Duodenal mucosa (tissue), 2 donors: ENCODE results near the gene RPL29.
"Not testable (repeated sequence)": the region's sequence is repeated elsewhere in the genome, so short reads cannot be mapped to it uniquely, and the experiment has no call there.

Source experiments
- H3K27ac ChIP-seq: one replicate; pipeline ENCODE4 v1.7.0; 2013; ENCODE audit warnings: low read depth, low read length
- H3K27me3 ChIP-seq, 2 donors: one replicate each; pipeline ENCODE4 v1.7.0; 2013; ENCODE audit warnings: low read length in 2 of 2, control low read depth in 1 of 2; ENCODE audit not compliant: insufficient read depth in 2 of 2, control insufficient read depth in 1 of 2
- H3K36me3 ChIP-seq, 2 donors: one replicate each; pipeline ENCODE4 v1.7.0; 2013; ENCODE audit warnings: low read length in 2 of 2, control low read depth in 1 of 2; ENCODE audit not compliant: insufficient read depth in 2 of 2, control insufficient read depth in 1 of 2
- H3K4me1 ChIP-seq, 2 donors: one replicate each; pipeline ENCODE4 v1.7.0; 2013; ENCODE audit warnings: low read length in 2 of 2, control low read depth in 1 of 2; ENCODE audit not compliant: insufficient read depth in 2 of 2, control insufficient read depth in 1 of 2
- H3K4me3 ChIP-seq, 2 donors: one replicate each; pipeline ENCODE4 v1.7.0; 2013; ENCODE audit warnings: low read length in 2 of 2, low read depth in 1 of 2
- H3K9ac ChIP-seq, 2 donors: one replicate each; pipeline ENCODE4 v1.7.0; 2013; ENCODE audit warnings: low read length in 2 of 2, low read depth in 1 of 2
- H3K9me3 ChIP-seq, 2 donors: one replicate each; pipeline ENCODE4 v1.7.0; 2013; ENCODE audit warnings: low read length in 2 of 2, control low read depth in 1 of 2; ENCODE audit not compliant: control insufficient read depth in 1 of 2

Gene RPL29

GRCh38 chr3:52036829-52037228 is 41.1 kb upstream of the RPL29 start:
- Histone ChIP-seq H3K9ac (no peak overlapping the region), H3K4me3 (no peak overlapping the region), H3K27ac (no peak overlapping the region), H3K36me3 (no peaks in the 10 kb centered on the region), H3K4me1 (no peaks in the 10 kb centered on the region), H3K9me3 (no peaks in the 10 kb centered on the region), H3K27me3 (peaks cover 4 to 12% of the 10 kb centered on the region in 2 donors)

DNA sequence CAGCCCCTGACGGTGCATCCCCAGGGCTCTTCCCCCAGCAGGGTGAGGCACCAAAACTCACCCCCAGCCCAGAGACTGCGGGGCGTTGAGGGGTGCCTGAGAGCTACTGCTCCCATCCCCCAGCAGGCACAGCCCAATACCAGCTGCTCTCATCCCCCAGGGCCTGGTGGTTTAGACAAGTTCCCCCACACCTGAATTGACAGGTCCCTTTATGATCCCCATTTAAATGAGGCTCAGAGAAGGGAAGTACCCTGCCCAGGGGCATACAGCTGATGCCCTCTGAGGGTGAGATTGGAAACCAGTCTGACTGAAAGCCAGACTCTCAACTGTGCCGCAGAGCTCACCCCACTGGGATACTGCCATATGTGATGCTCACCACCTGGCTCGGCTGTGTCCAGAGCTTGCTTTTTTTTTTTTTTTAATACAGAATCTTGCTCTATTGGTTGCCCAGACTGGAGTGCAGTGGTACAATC is 40.6 kb upstream of the RPL29 start:
- H3K4me1 ChIP-seq: no peaks in the 10 kb centered on the region
- H3K9me3 ChIP-seq: no peaks in the 10 kb centered on the region
- H3K36me3 ChIP-seq: no peaks in the 10 kb centered on the region
- H3K27me3 ChIP-seq: peaks cover 4 to 12% of the 10 kb centered on the region in 2 donors
- H3K9ac ChIP-seq: no peak overlapping the region
- H3K27ac ChIP-seq: no peak overlapping the region
- no peak overlapping the region for H3K4me3 ChIP-seq

DNA sequence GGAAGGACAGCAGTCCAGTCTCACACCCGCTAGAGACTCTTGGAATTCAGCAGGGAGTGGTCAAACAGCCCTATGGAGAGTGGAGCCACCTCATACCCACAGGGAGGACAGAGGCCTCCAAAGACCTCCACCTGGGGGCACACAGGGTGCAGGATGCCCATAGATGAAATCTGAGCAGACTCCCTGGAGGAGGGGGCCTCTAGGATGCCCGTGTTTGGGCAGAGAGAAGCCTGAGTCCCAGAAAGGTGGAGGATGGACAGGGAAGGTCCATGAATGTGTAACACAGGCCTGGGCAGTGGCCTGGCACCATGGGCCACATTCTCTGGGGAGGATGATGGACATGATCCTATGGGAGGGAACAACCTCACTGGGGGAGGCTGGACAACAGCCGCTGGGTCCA is 39.0 kb upstream of the RPL29 start:
- H3K4me1 ChIP-seq: no peaks in the 10 kb centered on the region
- H3K27me3 ChIP-seq: peaks cover 4 to 7% of the 10 kb centered on the region in 2 donors
- H3K27ac ChIP-seq: no peak overlapping the region
- no peak overlapping the region for H3K9ac ChIP-seq
- H3K36me3 ChIP-seq: no peaks in the 10 kb centered on the region
- no peaks in the 10 kb centered on the region for H3K9me3 ChIP-seq
- H3K4me3 ChIP-seq: no peak overlapping the region

GRCh38 chr3:52034212-52034611 is 38.5 kb upstream of the RPL29 start:
- no peak overlapping the region for H3K9ac ChIP-seq
- H3K27ac ChIP-seq: no peak overlapping the region
- H3K9me3 ChIP-seq: no peaks in the 10 kb centered on the region
- H3K4me1 ChIP-seq: no peaks in the 10 kb centered on the region
- no peaks in the 10 kb centered on the region for H3K36me3 ChIP-seq
- peaks cover under 1 to 2% of the 10 kb centered on the region in 2 donors for H3K27me3 ChIP-seq
- H3K4me3 ChIP-seq: no peak overlapping the region

DNA sequence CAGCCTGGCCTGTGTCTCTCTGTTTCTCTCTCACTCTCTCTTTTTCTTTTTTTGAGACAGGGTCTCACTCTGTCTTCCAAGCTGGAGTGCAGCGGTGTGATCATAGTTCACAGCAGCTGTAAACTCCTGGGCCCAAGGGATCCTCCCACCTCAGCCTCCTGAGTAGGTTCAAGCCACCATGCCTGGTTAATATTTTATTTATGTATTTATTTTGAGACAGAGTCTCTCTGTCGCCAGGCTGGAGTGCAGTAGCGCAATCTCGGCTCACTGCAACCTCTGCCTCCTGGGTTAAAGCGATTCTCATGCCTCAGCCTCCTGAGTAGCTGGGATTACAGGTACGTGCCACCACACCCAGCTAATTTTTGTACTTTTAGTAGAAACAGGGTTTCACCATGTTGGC is 38.1 kb upstream of the RPL29 start:
- not testable (repeated sequence) for H3K9ac ChIP-seq, H3K27ac ChIP-seq, H3K36me3 ChIP-seq

DNA sequence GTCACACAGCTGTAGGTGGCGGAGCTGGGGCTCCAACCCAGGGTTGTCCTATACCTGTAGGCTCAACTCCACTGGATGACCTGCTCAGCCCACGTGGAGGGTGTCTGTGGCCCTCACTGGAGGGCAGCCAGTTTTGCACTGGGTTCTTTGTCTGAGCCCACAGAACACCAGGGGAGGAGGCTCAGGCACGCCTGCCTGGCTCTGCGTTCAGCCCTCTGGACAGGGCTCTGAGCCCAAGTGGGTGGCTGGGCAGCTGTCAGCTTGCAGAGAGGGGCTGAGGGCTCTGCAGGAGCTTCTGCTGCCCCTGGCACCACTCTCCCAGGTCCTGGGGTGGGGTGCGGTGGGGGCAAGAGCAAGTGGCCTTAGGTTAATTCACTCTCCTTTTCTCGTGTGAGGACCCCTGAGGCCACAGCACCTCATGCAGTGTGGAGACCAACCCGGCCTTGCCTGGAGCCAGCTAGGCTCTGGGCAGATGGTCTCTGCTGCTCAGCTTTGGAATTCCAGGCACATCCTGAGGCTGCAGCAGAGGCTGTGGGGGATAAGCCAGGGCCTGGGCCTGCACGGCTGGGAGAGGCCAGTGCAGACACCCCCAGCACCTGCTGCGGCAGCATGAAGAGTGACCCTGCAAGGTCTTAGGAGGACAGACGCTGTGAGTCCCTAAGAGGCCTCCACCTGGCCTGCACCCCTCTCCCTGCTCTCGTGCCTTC is 37.2 kb upstream of the RPL29 start:
- Histone ChIP-seq H3K27me3 (no peaks in the 10 kb centered on the region), H3K27ac (no peak overlapping the region), H3K4me1 (no peaks in the 10 kb centered on the region), H3K9me3 (no peaks in the 10 kb centered on the region), H3K36me3 (no peaks in the 10 kb centered on the region), H3K9ac (no peak overlapping the region), H3K4me3 (no peak overlapping the region)

More for the DNA sequence above, 38.1 kb upstream of the RPL29 start:
- not testable (repeated sequence) for H3K27me3 ChIP-seq, H3K4me3 ChIP-seq, H3K9me3 ChIP-seq, H3K4me1 ChIP-seq

GRCh38 chr3:52031896-52032295 is 36.2 kb upstream of the RPL29 start:
- Histone ChIP-seq H3K27ac (no peak overlapping the region), H3K27me3 (no peaks in the 10 kb centered on the region), H3K9me3 (no peaks in the 10 kb centered on the region), H3K36me3 (no peaks in the 10 kb centered on the region), H3K9ac (no peak overlapping the region), H3K4me3 (no peak overlapping the region), H3K4me1 (no peaks in the 10 kb centered on the region)

- Histone ChIP-seq H3K4me1 (no peaks in the 10 kb centered on the region), H3K9me3 (no peaks in the 10 kb centered on the region), H3K4me3 (no peak overlapping the region), H3K36me3 (no peaks in the 10 kb centered on the region), H3K27ac (no peak overlapping the region), H3K9ac (no peak overlapping the region), H3K27me3 (no peaks in the 10 kb centered on the region)
These were observed 35.1 kb upstream of the RPL29 start for GRCh38 chr3:52030714-52031310.

DNA sequence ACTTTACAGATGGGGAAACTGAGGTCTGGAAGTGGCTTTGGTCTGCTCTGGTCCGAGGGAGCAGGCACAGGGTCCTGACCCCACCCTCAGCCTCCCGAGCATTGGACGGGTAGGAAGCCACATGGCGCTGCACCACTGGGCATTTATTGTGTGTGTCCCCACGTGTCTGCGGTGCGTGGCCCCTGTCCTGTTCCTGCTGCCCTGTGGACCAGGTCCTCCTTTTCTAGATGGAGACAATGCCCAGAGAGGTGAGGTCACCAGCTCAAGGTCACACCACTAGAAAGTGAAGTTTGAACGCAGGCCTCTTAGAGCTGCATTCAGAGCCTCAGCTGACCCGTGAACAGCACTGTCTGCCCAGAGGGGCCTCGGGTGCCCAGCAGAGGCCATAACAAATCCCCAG is 33.8 kb upstream of the RPL29 start:
- Histone ChIP-seq H3K27ac (no peak overlapping the region), H3K9me3 (no peaks in the 10 kb centered on the region), H3K9ac (no peak overlapping the region), H3K27me3 (no peaks in the 10 kb centered on the region), H3K4me3 (no peak overlapping the region), H3K36me3 (no peaks in the 10 kb centered on the region), H3K4me1 (no peaks in the 10 kb centered on the region)

DNA sequence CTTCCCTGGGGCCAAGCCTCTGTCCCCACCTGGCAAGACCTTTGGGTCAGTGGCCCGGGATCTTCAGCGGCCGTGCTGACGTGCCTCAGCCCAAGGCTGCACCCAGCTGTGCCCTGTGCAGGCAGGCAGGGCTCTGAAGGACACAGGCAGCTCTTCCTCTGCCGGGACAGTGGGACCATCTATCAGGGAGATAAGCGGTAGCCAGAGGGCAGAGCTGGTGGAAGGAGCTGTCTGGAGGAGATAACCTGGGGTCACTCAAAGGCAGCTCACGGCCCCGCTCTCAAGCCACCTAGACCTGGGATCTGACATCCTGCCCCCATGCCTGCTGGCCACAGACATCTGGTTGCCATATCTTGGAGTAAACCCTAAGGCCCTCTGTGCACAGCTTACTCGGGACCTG is 33.4 kb upstream of the RPL29 start:
- no peak overlapping the region for H3K4me3 ChIP-seq
- H3K9me3 ChIP-seq: no peaks in the 10 kb centered on the region
- H3K36me3 ChIP-seq: no peaks in the 10 kb centered on the region
- H3K27ac ChIP-seq: no peak overlapping the region
- no peak overlapping the region for H3K9ac ChIP-seq
- no peaks in the 10 kb centered on the region for H3K27me3 ChIP-seq
- H3K4me1 ChIP-seq: no peaks in the 10 kb centered on the region
